Measurements from ENCODE around the gene NLN.

- TF ChIP-seq EGR1 (IDR thresholded peaks at IDR 0.05; ENCODE audit: low read depth in 2 of 2) (no peak), ZBTB33 (IDR thresholded peaks at IDR 0.05) (no peak), RAD21 (IDR thresholded peaks at IDR 0.05) (no peak), YY1 (IDR thresholded peaks at IDR 0.05) (no peak), GABPA (IDR thresholded peaks at IDR 0.05 in 1 of 2, conservative IDR thresholded peaks at IDR 0.05 in 1 of 2) (no peak), REST (IDR thresholded peaks at IDR 0.05) (no peak), JUND (IDR thresholded peaks at IDR 0.05) (no peak), ATF3 (IDR thresholded peaks at IDR 0.05) (no peak), FOXA1 (IDR thresholded peaks at IDR 0.05) (no peak), SP1 (IDR thresholded peaks at IDR 0.05) (no peak), MAX (IDR thresholded peaks at IDR 0.05) (no peak), TAF1 (conservative IDR thresholded peaks at IDR 0.05) (no peak), RXRA (IDR thresholded peaks at IDR 0.05) (no peak)
- TF ChIP-seq, protein P1, sequence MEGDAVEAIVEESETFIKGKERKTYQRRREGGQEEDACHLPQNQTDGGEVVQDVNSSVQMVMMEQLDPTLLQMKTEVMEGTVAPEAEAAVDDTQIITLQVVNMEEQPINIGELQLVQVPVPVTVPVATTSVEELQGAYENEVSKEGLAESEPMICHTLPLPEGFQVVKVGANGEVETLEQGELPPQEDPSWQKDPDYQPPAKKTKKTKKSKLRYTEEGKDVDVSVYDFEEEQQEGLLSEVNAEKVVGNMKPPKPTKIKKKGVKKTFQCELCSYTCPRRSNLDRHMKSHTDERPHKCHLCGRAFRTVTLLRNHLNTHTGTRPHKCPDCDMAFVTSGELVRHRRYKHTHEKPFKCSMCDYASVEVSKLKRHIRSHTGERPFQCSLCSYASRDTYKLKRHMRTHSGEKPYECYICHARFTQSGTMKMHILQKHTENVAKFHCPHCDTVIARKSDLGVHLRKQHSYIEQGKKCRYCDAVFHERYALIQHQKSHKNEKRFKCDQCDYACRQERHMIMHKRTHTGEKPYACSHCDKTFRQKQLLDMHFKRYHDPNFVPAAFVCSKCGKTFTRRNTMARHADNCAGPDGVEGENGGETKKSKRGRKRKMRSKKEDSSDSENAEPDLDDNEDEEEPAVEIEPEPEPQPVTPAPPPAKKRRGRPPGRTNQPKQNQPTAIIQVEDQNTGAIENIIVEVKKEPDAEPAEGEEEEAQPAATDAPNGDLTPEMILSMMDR (IDR thresholded peaks at IDR 0.05; ENCODE audit: low read depth, low read length, missing input control), result no peak
These were observed 100.7 kb downstream of the NLN start for GRCh38 chr5:65822710-65823109.

Data from liver (tissue), 3 donors.